ENCODE results near the gene FNDC3A.

FNDC3A gene

DNA sequence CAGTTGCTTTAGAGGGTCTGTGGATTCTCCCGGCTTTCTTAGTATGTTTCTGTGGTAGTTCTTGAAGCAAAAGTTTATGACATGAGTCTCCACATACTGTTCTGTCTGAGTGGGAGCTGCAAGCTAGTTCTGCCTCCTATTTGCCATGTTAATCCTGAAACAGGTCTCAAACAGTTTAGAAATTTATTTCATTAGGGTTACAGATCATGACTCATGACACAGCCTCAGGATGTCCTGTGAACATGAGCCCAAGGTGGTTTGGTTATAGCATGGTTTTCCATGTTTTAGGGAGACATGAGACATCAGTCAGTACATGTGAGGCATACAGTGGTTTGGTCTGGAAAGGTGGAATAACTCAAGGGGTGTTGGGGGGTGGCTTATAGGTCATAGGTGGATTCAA lies 77.5 kb downstream of the FNDC3A start:
- H3K4me1 ChIP-seq = no peaks in the 10 kb centered on the region
- H3K36me3 ChIP-seq (ENCODE audit: control insufficient read depth, insufficient read depth, low read length) = no peaks in the 10 kb centered on the region
- no peaks in the 10 kb centered on the region for H3K79me2 ChIP-seq
- H3K27ac ChIP-seq = no peak overlapping the region
- TF ChIP-seq, protein P1, sequence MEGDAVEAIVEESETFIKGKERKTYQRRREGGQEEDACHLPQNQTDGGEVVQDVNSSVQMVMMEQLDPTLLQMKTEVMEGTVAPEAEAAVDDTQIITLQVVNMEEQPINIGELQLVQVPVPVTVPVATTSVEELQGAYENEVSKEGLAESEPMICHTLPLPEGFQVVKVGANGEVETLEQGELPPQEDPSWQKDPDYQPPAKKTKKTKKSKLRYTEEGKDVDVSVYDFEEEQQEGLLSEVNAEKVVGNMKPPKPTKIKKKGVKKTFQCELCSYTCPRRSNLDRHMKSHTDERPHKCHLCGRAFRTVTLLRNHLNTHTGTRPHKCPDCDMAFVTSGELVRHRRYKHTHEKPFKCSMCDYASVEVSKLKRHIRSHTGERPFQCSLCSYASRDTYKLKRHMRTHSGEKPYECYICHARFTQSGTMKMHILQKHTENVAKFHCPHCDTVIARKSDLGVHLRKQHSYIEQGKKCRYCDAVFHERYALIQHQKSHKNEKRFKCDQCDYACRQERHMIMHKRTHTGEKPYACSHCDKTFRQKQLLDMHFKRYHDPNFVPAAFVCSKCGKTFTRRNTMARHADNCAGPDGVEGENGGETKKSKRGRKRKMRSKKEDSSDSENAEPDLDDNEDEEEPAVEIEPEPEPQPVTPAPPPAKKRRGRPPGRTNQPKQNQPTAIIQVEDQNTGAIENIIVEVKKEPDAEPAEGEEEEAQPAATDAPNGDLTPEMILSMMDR (IDR thresholded peaks at IDR 0.05) = no peak
- H3K27me3 ChIP-seq (ENCODE audit: control insufficient read depth, insufficient read depth, low read length) = no peaks in the 10 kb centered on the region
- no peak overlapping the region for H2AFZ ChIP-seq
- H3K4me2 ChIP-seq (ENCODE audit: low read length) = no peak overlapping the region
- no peak overlapping the region for H3K4me3 ChIP-seq (ENCODE audit: low read depth, low read length)
- H3K9ac ChIP-seq = no peak overlapping the region
- no peaks in the 10 kb centered on the region for H3K9me3 ChIP-seq (ENCODE audit: control insufficient read depth, low read length)

DNA sequence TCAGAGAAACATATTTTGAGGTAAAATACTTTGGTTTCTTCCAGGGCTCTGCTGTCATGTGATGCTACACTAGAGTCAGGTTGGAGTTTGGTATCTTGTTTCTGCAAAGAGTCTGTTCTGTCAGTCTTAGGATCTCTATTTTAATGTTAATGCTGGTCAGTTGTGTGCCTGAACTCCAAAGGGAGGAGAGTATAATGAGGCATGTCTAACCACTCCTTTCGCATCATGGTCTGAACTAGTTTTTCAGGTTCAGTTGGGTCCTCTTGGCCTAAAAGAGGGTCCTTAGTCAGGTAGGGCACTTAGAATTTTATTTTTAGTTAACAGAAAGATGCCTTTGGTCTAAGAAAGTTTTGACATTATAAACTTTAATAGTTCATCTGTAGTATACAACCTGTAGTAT lies 78.2 kb downstream of the FNDC3A start:
- no peaks in the 10 kb centered on the region for H3K79me2 ChIP-seq
- H3K9ac ChIP-seq = no peak overlapping the region
- H3K27me3 ChIP-seq (ENCODE audit: control insufficient read depth, insufficient read depth, low read length) = no peaks in the 10 kb centered on the region
- H3K27ac ChIP-seq = no peak overlapping the region
- H3K36me3 ChIP-seq (ENCODE audit: control insufficient read depth, insufficient read depth, low read length) = no peaks in the 10 kb centered on the region
- no peak overlapping the region for H2AFZ ChIP-seq
- no peaks in the 10 kb centered on the region for H3K9me3 ChIP-seq (ENCODE audit: control insufficient read depth, low read length)
- TF ChIP-seq, protein P1 (IDR thresholded peaks at IDR 0.05) = no peak
- no peak overlapping the region for H3K4me2 ChIP-seq (ENCODE audit: low read length)
- no peaks in the 10 kb centered on the region for H3K4me1 ChIP-seq
- H3K4me3 ChIP-seq (ENCODE audit: low read depth, low read length) = no peak overlapping the region

DNA sequence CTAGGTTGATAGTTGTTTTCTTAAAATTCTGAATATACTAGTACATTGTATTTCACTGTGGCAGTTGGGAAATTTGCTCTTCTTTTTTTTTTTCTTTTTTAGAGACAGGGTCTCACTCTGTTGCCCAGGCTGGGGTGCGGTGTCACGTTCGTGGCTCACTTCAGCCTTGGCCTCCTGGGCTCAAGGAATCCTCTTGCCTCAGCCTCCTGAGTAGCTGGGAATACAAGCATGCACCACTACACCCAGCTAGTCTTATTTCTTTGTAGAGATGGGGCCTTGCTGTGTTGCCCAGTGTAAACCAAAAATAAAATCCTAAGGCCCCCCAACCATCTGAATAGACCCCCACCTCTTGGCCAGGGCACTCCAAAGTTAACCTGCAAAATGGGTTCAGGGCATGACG lies 79.3 kb downstream of the FNDC3A start:
- H3K4me3 ChIP-seq (ENCODE audit: low read depth, low read length) = no peak overlapping the region
- TF ChIP-seq, protein P1 (IDR thresholded peaks at IDR 0.05) = no peak
- H3K27me3 ChIP-seq (ENCODE audit: control insufficient read depth, insufficient read depth, low read length) = no peaks in the 10 kb centered on the region
- no peaks in the 10 kb centered on the region for H3K9me3 ChIP-seq (ENCODE audit: control insufficient read depth, low read length)
- no peak overlapping the region for H3K27ac ChIP-seq
- H3K4me1 ChIP-seq = no peaks in the 10 kb centered on the region
- no peak overlapping the region for H2AFZ ChIP-seq
- H3K36me3 ChIP-seq (ENCODE audit: control insufficient read depth, insufficient read depth, low read length) = no peaks in the 10 kb centered on the region
- H3K4me2 ChIP-seq (ENCODE audit: low read length) = no peak overlapping the region
- H3K79me2 ChIP-seq = no peaks in the 10 kb centered on the region
- no peak overlapping the region for H3K9ac ChIP-seq

DNA sequence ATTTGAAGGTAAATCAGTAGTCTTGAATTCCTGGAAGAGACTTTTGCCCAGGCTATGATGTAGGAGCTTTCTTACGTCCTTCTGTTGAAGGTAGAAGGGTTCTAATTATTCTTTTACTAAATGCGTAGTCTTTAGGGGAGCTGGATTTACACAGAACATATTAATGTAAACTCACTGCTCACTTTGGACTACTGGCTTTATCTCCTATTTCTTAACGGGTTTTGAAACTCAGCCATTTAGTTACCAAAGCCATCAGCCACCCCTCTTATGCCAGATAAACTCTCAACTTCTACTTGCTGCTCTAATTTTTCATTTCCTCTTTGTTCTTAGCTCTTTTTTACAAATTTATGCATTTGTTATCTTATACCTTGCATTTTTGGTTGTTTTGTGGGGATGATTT lies 81.5 kb downstream of the FNDC3A start:
- Histone ChIP-seq H3K27me3 (ENCODE audit: control insufficient read depth, insufficient read depth, low read length) (no peaks in the 10 kb centered on the region), H3K9me3 (ENCODE audit: control insufficient read depth, low read length) (no peaks in the 10 kb centered on the region), H3K79me2 (no peaks in the 10 kb centered on the region), H3K4me1 (no peaks in the 10 kb centered on the region), H3K9ac (no peak overlapping the region), H2AFZ (no peak overlapping the region), H3K36me3 (ENCODE audit: control insufficient read depth, insufficient read depth, low read length) (no peaks in the 10 kb centered on the region), H3K4me2 (ENCODE audit: low read length) (no peak overlapping the region), H3K4me3 (ENCODE audit: low read depth, low read length) (no peak overlapping the region), H3K27ac (no peak overlapping the region)
- TF ChIP-seq, protein P1 (IDR thresholded peaks at IDR 0.05) = no peak

DNA sequence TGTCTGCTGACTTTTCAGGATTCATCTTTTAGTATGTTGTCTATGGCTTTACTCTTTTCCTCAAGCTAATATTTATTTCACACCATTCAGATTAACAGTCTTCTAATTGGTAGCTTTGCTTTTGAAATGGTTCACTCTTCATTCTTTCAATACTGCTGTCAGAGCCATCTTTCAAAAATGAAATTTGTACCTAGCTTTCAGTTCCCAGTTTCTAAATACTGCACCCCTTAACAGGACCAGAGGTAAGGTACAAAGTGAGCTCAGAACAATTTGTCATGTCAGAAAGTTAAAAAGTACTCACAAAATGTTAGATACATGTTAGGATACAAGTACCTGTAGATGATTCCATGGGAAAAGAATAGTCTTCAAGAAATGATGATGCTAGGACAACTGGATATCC lies 83.0 kb downstream of the FNDC3A start:
- Histone ChIP-seq H3K4me3 (ENCODE audit: low read depth, low read length) (no peak overlapping the region), H3K9me3 (ENCODE audit: control insufficient read depth, low read length) (no peaks in the 10 kb centered on the region), H3K4me2 (ENCODE audit: low read length) (no peak overlapping the region), H3K27ac (no peak overlapping the region), H3K9ac (no peak overlapping the region), H2AFZ (no peak overlapping the region), H3K4me1 (no peaks in the 10 kb centered on the region), H3K27me3 (ENCODE audit: control insufficient read depth, insufficient read depth, low read length) (no peaks in the 10 kb centered on the region), H3K36me3 (ENCODE audit: control insufficient read depth, insufficient read depth, low read length) (no peaks in the 10 kb centered on the region), H3K79me2 (no peaks in the 10 kb centered on the region)
- TF ChIP-seq, protein P1 (IDR thresholded peaks at IDR 0.05) = no peak
